ENCODE measurements around the gene DNER. TPM values are rescaled to one million over a fixed set of nuclear protein-coding genes. Genes with fewer than 3 reads are reported as not detected.

DNER gene
- total and polyA plus RNA-seq, 2 experiments from 2014 or later: 4.7 to 8.8 TPM

- Histone ChIP-seq H3K4me1 (ENCODE audit: insufficient read depth) (peaks cover 6% of the 10 kb centered on the region), H4K20me1 (replicated peaks; ENCODE audit: insufficient read depth) (no peaks in the 10 kb centered on the region), H3F3A (replicated peaks; ENCODE audit: low read depth) (no peaks in the 10 kb centered on the region), H3K79me2 (replicated peaks; ENCODE audit: insufficient read depth) (no peaks in the 10 kb centered on the region), H3K36me3 (ENCODE audit: insufficient read depth) (no peaks in the 10 kb centered on the region), H2AFZ (no peak overlapping the region), H3K4me2 (no peak overlapping the region), H3K27me3 (ENCODE audit: insufficient read depth) (no peaks in the 10 kb centered on the region), H3K27ac (ENCODE audit: low read depth) (no peak overlapping the region), H3K4me3 (no peak overlapping the region), H3K9me2 (ENCODE audit: insufficient read depth) (0 out of 2 replicates have a peak, but pooled peaks cover 4% of the 10 kb centered on the region)
- Mint-ChIP-seq H3K36me3 (ENCODE audit: low read depth) (no peaks in the 10 kb centered on the region), H3K9me3 (no peaks in the 10 kb centered on the region; the same call in 2 of the 3 replicates), H3K4me3 (no peak overlapping the region), H3K27me3 (ENCODE audit: insufficient read depth, low read depth, poor library complexity) (peaks cover 2% of the 10 kb centered on the region), H3K4me1 (peaks cover 21% of the 10 kb centered on the region), H3K27ac (no peak overlapping the region)
- no peak for DNase-seq (ENCODE audit: low spot score)
- ATAC-seq: no peak
- no peak for TF ChIP-seq STAT1 (IDR thresholded peaks at IDR 0.05; ENCODE audit: unreplicated experiment)
- TF ChIP-seq ZNF114 (CRISPR knock-in tag; IDR thresholded peaks at IDR 0.05): no peak
- TF ChIP-seq ETS1 (IDR thresholded peaks at IDR 0.05): no peak
- TF ChIP-seq POLR2AphosphoS5 (IDR thresholded peaks at IDR 0.05; ENCODE audit: low read depth): no peak
- TF ChIP-seq NANOG (IDR thresholded peaks at IDR 0.05; ENCODE audit: borderline replicate concordance): no peak
- TF ChIP-seq CTCF (conservative IDR thresholded peaks at IDR 0.05; ENCODE audit: low read depth in 2 of 2): no peak
- no peak for TF ChIP-seq EZH2phosphoT487 (IDR thresholded peaks at IDR 0.05; ENCODE audit: unreplicated experiment)
- no peak for TF ChIP-seq ZNF331 (CRISPR knock-in tag; IDR thresholded peaks at IDR 0.05; ENCODE audit: low read depth)
- TF ChIP-seq ZNF462 (CRISPR knock-in tag; IDR thresholded peaks at IDR 0.05): no peak
- no peak for TF ChIP-seq JUNB (IDR thresholded peaks at IDR 0.05; ENCODE audit: unreplicated experiment)
- TF ChIP-seq CREB1 (CRISPR knock-in tag; IDR thresholded peaks at IDR 0.05; ENCODE audit: low read depth): no peak
- no peak for TF ChIP-seq REST (IDR thresholded peaks at IDR 0.05; ENCODE audit: unreplicated experiment)
- no peak for TF ChIP-seq EZH2 (IDR thresholded peaks at IDR 0.05; ENCODE audit: low read depth, unreplicated experiment)
These were observed 63.5 kb downstream of the DNER start for GRCh38 chr2:229650901-229651300.

Data from GM23338 (cell line).